Stimulated activated CD4-positive, alpha-beta T cell treated with anti-CD3 and anti-CD28 coated beads, Interleukin-2, amount 100 ng/mL, for 48 hours (primary cell): ENCODE data around the gene SLC12A7.
"Not testable (repeated sequence)": the region's sequence is repeated elsewhere in the genome, so short reads cannot be mapped to it uniquely, and the experiment has no call there.

Experiments used
- DNase-seq, 2 donors: peaks; one replicate each; pipeline ENCODE4 v3.0.0-alpha.2; 2020

The SLC12A7 gene

GRCh38 chr5:1032551-1033027 lies 79.3 kb downstream of the SLC12A7 start:
- no peak for DNase-seq

GRCh38 chr5:1032011-1032410 lies 79.9 kb downstream of the SLC12A7 start:
- DNase-seq = no peak

GRCh38 chr5:1031306-1031959 lies 80.4 kb downstream of the SLC12A7 start:
- no peak for DNase-seq

GRCh38 chr5:1030801-1031271 lies 81.0 kb downstream of the SLC12A7 start:
- DNase-seq = no peak

GRCh38 chr5:1029945-1030625 lies 81.8 kb downstream of the SLC12A7 start:
- DNase-seq = no peak

- no peak for DNase-seq
Measured at GRCh38 chr5:1029282-1029944, 82.5 kb downstream of the SLC12A7 start.

GRCh38 chr5:1028481-1029281 lies 83.2 kb downstream of the SLC12A7 start:
- no peak for DNase-seq

GRCh38 chr5:1027631-1028441 lies 84.0 kb downstream of the SLC12A7 start:
- no peak for DNase-seq

- no peak for DNase-seq
Measured at GRCh38 chr5:1026700-1027621, 84.9 kb downstream of the SLC12A7 start.

GRCh38 chr5:1021969-1022336 lies 89.9 kb downstream of the SLC12A7 start:
- DNase-seq = not testable (repeated sequence)

- DNase-seq = no peak
Measured at GRCh38 chr5:1021136-1021968, 90.5 kb downstream of the SLC12A7 start.

- DNase-seq = no peak
Measured at GRCh38 chr5:1020452-1020961, 91.4 kb downstream of the SLC12A7 start.

- no peak for DNase-seq
Measured at GRCh38 chr5:1019001-1019905, 92.6 kb downstream of the SLC12A7 start.

GRCh38 chr5:1018596-1018995 lies 93.3 kb downstream of the SLC12A7 start:
- no peak for DNase-seq

GRCh38 chr5:1017691-1018455 lies 94.0 kb downstream of the SLC12A7 start:
- no peak for DNase-seq

- DNase-seq = no peak
Measured at GRCh38 chr5:1017056-1017455, 94.8 kb downstream of the SLC12A7 start.

- no peak for DNase-seq
Measured at GRCh38 chr5:1016476-1016875, 95.4 kb downstream of the SLC12A7 start.

- DNase-seq = no peak
Measured at GRCh38 chr5:1016036-1016435, 95.8 kb downstream of the SLC12A7 start.
